Stimulated activated CD8-positive, alpha-beta memory T cell treated with anti-CD3 and anti-CD28 coated beads, Interleukin-15, amount 100 ng/mL, for 24 hours (primary cell): ENCODE results near the gene NUPR1.
"Not testable (repeated sequence)": the region's sequence is repeated elsewhere in the genome, so short reads cannot be mapped to it uniquely, and the experiment has no call there.

Experiments
- DNase-seq: peaks from one replicate; pipeline ENCODE4 v3.0.0-alpha.2; 2020; ENCODE audit warnings: low read depth

Gene NUPR1

DNA sequence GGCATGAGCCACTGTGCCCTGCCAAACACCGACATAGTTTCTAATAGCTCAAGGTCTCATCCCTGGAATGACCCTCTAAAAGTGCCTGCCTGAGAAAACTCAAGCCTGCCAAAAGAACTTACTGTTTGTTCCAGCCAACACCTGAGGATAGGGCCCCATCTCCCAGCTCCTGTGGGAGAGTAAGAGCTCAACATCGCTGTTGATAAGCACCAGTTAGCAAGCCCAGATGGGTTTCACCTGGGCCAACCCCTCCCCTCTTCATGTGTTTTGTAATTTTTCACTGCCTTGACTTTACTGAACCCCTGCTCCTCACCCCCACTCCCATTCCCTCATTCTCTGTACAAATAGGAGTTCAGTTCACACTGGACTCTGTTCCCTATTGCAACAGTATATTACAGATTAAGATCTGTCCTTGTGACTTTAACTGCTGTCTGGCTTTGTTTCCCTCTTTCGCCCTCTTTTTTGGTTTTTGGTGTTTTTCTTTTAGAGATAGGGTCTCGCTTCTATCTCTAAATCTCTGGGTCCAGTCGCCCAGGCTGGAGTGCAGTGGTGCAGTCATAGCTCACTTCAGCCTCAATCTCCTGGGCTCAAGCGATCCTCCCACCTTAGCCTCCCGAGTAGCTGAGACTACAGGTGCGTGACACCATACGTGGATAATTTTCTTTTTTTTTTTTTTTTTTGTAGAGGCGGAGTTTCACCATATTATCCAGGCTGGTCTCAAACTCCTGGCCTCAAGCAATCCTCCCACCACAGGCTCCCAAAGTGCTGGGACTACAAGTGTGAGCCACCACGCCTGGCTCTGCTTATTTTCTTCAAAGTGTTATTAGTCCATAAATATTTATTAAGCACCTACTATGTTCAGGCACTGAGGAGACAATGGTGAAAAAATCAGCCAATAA lies 12.3 kb downstream of the NUPR1 start:
- DNase-seq = no peak

DNA sequence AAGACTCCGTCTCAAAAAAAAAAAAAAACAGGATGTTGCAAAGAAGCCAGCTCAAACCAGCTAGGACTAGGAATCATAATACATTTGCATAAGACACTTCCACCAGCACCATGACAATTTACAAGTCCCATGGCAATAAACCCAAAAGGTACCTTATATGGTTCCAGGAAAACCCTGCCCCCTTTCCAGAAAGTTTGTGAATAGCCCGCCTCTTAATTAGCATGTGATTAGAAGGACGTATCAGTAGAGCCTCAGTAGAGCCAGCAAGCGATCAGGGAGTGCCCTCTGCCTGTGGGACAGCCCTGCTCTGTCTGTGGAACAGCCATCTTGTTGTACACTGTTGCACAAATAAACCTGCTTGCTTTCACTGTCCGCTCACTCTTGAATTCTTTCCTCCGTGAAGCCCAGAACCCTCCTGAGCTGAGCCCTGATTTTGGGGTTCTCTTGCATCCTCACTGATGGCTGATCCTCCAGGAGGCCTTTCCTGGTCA lies 14.0 kb downstream of the NUPR1 start:
- DNase-seq = no peak

DNA sequence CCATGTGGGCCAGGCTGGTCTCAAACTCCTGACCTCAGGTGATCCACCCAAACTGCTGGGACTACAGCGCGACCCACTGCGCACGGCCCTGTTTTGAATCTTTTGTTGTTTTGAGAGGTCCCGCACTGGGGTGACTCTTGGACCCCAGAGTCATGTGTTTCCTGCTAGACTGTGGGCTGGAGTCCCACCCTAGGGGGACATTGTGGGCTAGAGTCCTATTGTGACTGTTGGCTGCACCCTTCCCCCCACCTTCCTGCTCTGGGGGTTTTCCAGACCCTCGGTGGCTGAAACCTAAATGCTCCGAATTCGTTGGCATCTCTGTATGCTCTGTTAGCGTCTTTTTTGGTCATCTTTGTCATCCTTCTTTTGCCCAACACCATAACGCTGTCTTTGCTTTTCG lies 16.0 kb downstream of the NUPR1 start:
- DNase-seq = no peak

DNA sequence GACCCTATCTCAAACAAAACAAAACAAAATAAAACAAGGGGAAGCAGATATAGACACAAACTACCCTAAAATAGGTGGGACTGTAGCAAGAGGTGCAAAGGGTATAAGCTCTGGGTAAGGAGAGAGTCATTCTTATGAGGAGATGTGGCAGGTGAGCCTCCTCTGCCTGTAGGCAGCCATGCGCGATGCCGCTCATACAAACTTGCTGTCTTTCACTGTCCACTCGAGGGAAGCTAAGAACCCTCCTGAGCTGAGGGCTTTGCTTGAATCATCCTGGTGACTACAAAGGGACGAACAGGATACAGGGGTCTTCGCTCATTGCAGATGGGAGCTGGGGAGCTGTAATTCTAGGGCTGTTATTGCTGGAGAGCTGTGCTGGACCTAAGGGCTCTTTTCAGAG lies 17.3 kb downstream of the NUPR1 start:
- DNase-seq = no peak

DNA sequence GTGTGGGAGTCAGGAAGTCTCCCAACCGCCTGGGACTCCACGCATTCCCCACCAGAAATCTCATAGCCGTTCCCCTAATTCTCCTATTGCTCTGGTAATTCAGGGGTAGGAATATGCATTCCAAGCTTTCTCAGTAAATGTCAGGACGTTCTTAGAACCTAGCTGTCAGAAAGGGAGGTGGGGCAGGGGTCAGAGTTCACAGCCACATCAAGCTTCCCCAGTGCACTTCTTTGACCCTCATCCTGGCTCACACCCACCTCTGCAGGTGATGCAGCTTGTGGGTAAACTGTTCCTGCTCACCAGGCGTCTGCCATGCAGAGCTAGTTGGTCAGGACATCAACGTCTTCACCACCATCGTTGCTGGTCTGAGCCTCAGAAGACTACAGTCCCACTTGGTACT lies 18.1 kb downstream of the NUPR1 start:
- no peak for DNase-seq

DNA sequence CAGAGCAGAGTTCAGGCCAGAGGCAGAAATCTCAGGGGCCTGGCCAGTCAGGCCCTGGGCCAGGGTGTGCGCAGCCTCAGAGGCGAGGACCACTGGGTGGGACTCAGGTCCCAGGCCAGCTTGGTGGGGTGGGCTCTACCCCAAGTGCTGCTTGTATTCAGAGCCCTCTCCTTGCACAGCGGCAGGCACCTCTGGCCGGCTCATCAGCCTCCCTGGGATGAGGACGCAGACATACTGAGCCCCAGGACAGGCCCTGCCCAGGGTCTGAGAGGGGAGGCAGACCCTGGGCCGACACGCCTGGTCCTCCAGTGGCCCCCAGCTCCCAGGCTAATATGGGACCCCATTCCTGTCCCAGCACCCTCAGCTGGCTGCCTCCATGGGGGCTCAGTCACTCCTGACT lies 24.5 kb downstream of the NUPR1 start:
- no peak for DNase-seq

DNA sequence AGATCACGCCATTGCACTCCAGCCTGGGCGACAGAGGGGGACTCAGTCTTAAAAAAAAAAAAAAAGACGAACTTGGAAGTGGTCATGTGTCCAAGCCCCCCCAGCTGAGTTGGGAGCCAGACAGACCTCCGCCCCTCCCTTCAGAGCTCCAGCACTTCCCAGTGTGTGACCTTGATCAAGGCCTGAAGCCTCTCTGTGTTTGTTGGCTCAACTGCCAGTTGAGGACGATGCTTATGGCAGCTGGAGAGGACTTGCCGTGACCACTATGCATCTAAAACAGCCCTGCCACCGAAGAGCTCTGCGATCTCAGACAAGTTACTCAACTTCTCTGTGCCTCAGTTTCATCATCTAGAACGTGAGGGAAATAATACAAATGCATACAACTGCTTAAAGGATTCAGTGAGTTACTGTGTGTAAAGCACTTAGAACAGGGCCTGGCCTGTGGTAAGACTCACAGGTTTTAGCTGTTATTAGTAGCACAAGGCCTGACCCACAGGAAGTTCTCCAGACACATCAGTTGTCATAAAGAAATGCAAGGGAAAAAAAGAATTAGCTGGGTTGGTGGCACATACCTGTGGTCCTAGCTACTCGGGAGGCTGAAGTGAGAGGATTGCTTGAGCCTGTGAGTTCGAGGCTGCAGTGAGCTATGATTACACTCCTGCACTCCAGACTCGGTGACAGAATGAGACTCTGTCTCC lies 25.1 kb downstream of the NUPR1 start:
- DNase-seq = no peak

DNA sequence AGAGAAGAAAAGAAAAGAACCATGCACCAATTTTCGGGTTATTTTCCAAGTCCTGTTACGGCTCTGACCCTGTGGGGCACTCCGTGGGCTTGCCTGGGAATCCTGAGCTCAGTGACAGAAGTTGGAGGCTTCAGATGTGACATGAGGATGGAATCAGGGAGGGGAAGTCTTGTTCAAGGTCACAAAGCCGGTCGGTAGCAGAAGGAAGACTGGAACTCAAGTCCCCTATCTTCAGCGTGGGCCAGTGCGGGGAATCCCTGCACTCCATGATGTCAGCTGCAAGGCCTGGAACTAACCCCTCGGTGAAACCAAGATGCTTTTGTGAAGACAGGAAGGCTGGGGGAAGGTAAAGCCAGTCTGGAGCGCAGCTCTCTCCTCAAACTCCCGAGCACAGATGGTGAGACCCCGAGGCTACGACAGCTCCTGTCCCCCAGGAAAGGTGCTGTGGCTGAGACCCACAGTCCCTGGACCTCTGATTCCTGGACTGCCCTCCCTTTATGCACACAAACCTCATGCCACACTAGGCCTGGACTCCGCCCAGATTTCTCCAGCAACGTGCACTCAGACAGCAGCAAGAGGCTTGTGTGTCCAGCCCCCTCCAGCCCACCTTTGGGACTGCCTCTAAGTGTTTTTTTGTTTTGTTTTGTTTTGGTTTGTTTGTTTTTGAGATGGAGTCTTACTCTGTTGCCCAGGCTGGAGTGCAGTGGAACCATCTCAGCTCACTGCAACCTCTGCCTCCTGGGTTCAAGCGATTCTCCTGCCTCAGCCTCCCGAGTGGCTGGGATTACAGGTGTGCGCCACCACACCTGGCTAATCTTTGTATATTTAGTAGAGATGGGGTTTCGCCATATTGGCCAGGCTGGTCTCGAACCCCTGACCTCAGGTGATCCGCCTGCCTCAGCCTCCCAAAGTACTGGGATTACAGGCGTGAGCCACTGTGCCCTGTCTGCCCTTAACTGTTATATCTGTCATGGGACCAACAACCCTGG lies 26.7 kb downstream of the NUPR1 start:
- no peak for DNase-seq

DNA sequence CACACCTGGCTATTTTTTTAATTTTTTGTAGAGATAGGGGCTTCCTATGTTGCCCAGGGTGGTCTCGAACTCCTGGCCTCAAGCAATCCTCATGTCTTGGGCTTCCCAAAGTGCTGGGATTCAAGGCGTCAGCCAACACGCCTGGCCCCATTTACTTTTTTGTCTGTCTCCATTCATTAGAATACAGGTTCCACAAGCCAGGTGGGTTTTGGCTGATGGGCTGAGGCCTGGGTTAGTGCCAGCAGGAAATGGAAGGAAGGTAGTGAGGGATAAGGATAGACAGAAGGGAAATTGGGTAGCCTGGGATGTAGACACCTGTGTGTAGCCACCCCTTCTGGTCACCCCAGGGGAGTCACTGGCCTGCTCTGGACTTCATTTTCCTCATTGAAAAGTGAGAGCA lies 27.7 kb downstream of the NUPR1 start:
- no peak for DNase-seq

DNA sequence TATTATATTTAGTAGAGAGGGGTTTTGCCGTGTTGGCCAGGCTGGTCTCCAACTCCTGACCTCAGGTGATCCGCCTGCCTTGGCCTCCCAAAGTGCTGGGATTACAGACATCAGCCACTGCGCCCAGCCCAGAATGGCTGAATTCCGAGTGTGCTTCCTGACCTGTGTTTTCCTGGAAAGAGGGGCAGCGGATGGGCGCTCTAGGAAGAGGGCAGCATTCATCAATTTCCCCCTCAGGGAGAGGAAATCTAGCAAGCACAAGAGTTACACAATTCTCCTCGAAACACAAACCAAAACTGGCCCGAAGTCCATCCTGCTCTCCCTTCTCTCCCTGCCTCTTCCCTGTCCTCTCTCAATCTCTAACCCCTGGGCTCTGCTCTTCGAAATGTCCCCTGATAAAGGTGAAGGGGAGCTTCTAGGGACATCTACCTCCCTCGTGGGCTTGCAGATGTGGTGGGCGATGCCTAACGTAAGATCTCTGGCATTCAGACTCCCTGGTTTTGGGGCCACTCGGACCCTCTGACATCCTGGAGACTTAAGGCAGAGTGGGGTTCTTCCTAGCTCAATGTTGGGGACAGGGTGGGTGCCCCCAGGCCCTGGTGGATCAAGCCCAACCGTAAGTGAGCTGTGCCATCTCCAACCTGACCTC lies 33.2 kb downstream of the NUPR1 start:
- DNase-seq = no peak

DNA sequence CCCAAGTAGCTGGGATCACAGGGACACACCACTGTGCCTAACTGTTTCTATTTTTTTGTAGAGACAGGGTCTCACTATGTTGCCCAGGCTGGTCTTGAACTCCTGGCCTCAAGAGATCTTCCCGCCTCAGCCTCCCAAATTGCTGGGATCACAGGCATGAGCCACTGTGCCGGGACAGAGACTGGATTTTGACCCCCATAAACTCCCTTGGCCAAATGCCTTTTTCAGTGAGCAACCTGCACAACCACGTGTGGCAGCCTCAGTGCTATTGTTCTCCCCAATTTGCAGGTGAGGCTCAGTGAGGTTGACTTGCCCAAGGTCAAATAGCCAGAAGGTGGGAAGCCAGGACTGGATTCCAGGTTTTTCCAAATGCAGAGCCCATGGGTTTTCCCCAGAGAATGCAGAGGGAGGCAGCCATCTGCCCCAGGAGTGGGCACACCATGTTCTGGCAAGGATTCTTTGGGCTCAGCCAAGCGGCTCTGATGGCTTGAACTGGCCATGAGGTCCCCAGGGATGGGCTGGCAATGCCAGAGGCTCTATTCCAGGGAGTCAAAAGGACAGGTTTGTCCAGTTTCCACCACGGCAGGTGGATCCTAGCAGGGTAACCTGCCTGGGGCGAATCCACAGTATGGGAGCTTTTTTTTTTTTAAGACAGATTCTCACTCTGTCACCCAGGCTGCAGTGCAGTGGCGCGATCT lies 33.9 kb downstream of the NUPR1 start:
- DNase-seq = no peak

DNA sequence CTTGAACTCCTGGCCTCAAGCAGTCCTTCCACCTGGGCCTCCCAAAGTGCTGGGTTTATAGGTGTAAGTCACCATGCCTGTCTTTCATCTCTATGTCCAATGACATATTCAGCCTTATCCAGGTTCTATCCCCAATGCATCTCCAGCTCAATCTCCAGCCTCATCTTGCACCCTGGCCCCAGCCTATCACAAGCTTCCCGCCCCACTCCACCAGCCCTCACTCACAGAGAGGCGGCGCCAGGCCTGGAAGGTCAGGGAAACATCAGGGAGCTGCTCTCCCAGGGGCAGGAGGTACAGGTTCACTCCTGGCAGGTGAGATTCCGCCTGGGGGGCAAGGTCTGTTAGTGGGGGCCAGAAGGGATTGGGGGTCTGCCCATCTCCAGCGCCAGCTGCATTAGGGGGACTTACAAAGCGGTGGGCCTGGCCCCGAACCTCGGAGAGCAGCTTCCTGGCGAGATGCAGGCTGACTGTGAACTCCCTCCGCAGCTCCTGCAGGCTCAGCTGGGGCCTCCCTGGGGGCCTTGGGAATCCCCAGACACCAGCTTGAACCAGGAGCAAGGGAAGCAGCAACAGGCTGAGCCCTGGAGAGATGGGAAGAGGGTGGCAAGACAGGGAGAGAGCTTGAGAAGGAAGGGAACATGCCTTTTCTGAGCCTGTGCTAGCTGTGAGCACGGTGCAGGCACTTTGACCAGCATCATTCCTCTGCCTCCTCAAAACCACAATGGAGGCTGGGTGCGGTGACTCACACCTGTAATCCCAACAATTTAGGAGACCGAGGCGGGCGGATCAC lies 35.1 kb downstream of the NUPR1 start:
- no peak for DNase-seq

DNA sequence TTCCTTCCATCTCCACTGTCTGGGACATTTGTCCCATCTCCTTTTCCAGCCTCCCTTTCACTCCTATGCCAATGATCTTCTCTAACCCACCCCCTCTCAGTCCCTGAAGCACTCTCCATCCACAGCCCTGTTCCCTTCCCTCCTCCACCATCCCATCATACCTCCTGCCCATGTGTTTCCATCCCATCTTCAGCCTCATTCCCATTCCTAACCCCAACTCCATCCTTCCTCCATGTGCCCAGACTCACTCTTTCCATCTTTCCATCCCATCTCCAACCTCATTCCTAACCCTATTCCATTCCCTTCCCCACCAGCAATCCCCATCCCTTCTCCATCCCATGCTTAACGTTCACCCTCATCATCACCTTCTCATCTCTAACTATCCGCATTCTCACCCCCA lies 36.5 kb downstream of the NUPR1 start:
- DNase-seq = no peak

DNA sequence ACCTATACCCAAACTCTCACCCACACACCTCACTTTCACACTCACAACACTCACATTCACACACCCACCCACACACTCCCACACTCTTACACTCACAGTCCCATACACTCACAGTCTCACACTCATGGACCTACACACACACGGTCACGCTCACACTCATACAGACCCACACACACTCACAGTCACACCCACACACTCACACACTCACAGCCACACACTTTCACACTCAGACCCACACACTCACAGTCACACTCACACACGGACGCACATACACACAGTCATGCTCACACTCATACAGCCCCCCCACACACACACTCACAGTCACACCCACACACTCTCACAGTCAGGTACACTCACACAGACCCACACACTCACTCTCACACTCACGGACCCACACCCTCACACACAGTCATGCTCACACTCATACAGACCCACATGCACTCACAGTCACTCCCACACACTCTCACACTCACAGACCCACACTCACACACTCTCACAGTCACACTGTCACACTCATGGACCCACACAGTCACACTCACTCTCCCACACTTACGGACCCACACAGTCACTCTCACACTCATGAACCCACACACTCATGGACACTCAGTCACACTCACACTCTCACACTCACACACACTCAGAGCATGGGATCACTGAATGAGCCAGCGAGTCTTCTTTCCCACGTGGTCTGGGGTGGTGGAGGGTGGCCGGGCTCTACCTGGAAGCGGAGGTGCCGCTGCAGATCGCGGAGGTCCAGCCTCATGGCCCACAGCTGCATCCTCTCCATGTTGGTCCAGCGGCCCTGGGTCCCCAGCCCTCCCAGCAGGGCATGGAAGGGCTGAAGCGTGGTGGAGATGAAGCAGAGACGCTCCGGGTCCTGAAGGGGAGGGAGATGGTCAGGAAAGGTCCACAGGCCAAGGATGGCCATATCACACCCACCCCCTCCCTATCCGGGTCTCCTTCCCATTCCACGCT lies 37.2 kb downstream of the NUPR1 start:
- no peak for DNase-seq

DNA sequence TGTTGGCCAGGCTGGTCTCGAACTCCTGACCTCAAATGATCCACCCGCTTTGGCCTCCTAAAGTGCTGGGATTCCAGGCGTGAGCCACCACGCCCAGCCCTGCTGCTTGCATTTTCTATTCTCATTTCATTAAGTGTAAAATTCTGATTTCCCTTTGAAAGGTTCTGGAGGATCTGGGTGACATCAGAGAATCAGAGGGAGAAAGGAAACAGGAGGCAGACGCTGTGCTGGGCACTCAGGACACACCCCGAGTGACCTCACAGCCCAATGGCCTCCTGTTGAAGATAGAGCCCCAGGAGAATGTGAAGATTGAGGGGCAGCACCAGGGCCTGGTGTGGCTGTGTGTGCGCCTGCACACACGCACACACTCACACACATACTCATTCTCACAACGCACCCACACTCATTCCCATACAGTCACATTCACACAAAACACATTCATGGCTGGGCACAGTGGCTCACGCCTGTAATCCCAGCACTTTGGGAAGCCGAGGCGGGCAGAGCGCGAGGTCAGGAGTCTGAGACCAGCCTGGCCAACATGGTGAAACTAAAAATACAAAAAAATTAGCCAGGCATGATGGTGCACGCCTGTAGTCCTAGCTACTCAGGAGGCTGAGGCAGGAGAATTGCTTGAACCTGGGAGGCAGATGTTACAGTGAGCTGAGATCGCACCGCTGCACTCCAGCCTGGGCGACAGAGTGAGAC lies 38.1 kb downstream of the NUPR1 start:
- not testable (repeated sequence) for DNase-seq

DNA sequence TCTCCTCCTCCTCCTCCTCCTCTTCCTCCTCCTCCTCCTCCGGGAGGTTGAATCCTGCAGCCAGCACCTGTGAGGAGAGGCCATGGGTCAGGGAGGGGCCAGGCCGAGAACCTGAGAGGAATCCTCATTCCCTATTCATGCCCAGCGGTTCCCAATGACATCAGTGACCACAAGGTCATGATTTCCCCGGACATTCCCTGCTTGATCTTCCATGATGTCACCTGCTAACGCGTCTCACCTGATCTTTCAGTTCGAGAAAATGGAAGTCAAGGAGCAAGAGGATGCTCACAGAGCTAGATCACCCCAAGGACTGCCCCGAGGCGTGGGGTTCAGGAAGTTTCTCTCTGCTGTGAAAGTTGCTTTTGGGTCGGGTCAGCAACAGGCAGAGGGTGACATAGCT lies 38.9 kb downstream of the NUPR1 start:
- no peak for DNase-seq

DNA sequence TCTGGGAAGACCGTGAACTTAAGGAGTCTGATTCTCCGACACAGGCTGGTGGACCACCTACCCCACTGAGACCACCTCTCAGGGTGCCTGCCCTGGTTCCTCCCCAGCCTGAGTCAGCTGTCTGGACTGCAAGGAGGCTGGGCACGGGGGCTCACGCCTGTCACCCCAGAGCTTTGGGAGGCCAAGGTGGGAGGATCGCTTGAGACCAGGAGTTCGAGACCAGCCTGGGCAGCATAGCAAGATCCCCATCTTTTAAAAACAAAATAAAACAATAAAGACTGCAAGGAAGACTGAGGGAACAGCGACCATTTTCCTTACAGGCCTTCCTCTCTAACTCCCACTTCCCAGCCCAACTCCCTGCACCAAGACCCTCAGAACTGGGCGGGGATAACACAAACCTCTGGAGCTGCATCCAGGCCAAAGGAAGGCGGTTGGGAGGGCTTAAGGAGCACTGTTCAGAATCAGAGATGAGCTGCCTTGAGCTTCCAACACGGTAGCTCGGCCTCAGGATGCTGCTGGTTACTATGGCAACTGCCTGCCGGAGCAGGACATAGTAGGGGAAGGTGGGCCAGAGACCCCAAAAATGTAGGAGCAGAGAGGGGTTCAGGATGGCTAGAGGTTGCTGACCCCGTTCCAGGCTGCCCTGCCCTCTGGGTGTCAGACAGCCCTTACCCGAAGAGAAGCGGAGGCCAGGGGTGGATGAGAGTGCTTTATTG lies 40.0 kb downstream of the NUPR1 start:
- no peak for DNase-seq
